Thyroid gland (tissue), 4 donors: ENCODE data around the gene ATG5.

Experiments used
- POLR2A ChIP-seq, 2 donors: fragments of 450-650 bp; IDR thresholded peaks; one replicate each; pipeline ENCODE4 v1.6.1; 2017; ENCODE audit warnings: antibody characterized with exemption in 2 of 2, mild to moderate bottlenecking in 2 of 2, moderate library complexity in 1 of 2
- TF ChIP-seq, protein P1 (sequence below), 6 experiments: fragments of 200-600 bp in 3 of 6; fragments of 450-650 bp in 3 of 6; sonication (generic) in 3 of 6; IDR thresholded peaks; one replicate each; pipeline ENCODE4 v1.5.1; 2016 to 2019; ENCODE audit warnings: antibody characterized with exemption in 6 of 6, mild to moderate bottlenecking in 2 of 6, inconsistent platforms in 1 of 6, moderate library complexity in 1 of 6

DNA sequence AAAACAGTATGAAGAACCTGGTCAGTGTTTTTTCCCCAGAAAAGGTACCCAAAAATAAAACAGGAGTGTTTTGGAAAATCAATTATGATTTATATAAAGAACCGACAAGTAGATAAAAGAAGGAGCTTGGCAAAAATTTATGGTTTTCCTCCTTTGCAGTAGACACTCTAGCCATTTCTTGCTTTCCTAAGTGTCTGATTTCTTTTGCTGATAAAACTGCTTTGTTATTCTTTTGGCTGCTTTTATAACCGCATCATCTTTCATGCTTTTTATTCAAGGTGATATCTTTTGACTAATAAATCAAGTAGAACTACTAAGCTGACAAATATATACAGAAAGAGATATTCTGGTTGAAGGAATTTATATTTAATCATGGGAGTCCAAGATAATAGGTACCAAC is 16.6 kb downstream of the ATG5 start:
- TF ChIP-seq, protein P1, sequence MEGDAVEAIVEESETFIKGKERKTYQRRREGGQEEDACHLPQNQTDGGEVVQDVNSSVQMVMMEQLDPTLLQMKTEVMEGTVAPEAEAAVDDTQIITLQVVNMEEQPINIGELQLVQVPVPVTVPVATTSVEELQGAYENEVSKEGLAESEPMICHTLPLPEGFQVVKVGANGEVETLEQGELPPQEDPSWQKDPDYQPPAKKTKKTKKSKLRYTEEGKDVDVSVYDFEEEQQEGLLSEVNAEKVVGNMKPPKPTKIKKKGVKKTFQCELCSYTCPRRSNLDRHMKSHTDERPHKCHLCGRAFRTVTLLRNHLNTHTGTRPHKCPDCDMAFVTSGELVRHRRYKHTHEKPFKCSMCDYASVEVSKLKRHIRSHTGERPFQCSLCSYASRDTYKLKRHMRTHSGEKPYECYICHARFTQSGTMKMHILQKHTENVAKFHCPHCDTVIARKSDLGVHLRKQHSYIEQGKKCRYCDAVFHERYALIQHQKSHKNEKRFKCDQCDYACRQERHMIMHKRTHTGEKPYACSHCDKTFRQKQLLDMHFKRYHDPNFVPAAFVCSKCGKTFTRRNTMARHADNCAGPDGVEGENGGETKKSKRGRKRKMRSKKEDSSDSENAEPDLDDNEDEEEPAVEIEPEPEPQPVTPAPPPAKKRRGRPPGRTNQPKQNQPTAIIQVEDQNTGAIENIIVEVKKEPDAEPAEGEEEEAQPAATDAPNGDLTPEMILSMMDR (IDR thresholded peaks at IDR 0.05) = no peak
- no peak for TF ChIP-seq POLR2A (IDR thresholded peaks at IDR 0.05)
